ENCODE results near the gene PLAAT4. TPM values are rescaled to one million over a fixed set of nuclear protein-coding genes. Genes with fewer than 3 reads are reported as not detected.

The PLAAT4 gene
- total RNA-seq, 4 donors from 2014 or later = 23.5 to 53.6 (median 39.8) TPM

GRCh38 chr11:63491636-63492372 is 44.8 kb upstream of the PLAAT4 start:
- no peaks in the 10 kb centered on the region for H3K9me3 ChIP-seq
- WGBS, 2 donors = 63% methylated on average over 11 of the region's 11 CpGs
- no peak for DNase-seq
- no peak overlapping the region for H3K4me3 ChIP-seq (replicated peaks in 1 of 3)
- H3K27me3 ChIP-seq = no peaks in the 10 kb centered on the region
- TF ChIP-seq POLR2A (IDR thresholded peaks at IDR 0.05) = no peak
- no peak for TF ChIP-seq CTCF (IDR thresholded peaks at IDR 0.05)
- H3K36me3 ChIP-seq = no peaks in the 10 kb centered on the region
- H3K4me1 ChIP-seq = no peaks in the 10 kb centered on the region
- intact Hi-C loops (cut with DNase I) = no loop called here
- no peak overlapping the region for H3K27ac ChIP-seq

GRCh38 chr11:63492441-63492840 is 44.2 kb upstream of the PLAAT4 start:
- Histone ChIP-seq H3K4me3 (replicated peaks in 1 of 3) (no peak overlapping the region), H3K27me3 (no peaks in the 10 kb centered on the region), H3K27ac (no peak overlapping the region), H3K36me3 (no peaks in the 10 kb centered on the region), H3K4me1 (no peaks in the 10 kb centered on the region), H3K9me3 (no peaks in the 10 kb centered on the region)
- TF ChIP-seq POLR2A (IDR thresholded peaks at IDR 0.05) (no peak), CTCF (IDR thresholded peaks at IDR 0.05) (no peak)
- 96 to 100% methylated on average over 1 of the region's 1 CpG for WGBS, 2 donors
- DNase-seq = no peak
- intact Hi-C loops (cut with DNase I) = no loop called here

- DNase-seq = no peak
- Histone ChIP-seq H3K4me3 (replicated peaks in 1 of 3) (no peak overlapping the region), H3K27me3 (no peaks in the 10 kb centered on the region), H3K27ac (no peak overlapping the region), H3K9me3 (no peaks in the 10 kb centered on the region), H3K4me1 (no peaks in the 10 kb centered on the region), H3K36me3 (no peaks in the 10 kb centered on the region)
- no peak for TF ChIP-seq CTCF (IDR thresholded peaks at IDR 0.05)
- TF ChIP-seq POLR2A (IDR thresholded peaks at IDR 0.05) = no peak
- WGBS, 2 donors = 89 to 91% methylated on average over 1 of the region's 1 CpG
- intact Hi-C loops (cut with DNase I) = no loop called here
Measured at GRCh38 chr11:63493127-63493526, 43.5 kb upstream of the PLAAT4 start.

- TF ChIP-seq CTCF (IDR thresholded peaks at IDR 0.05) (no peak), POLR2A (IDR thresholded peaks at IDR 0.05) (no peak)
Measured at GRCh38 chr11:63494975-63495374, 41.6 kb upstream of the PLAAT4 start.

GRCh38 chr11:63499874-63500273 is 36.7 kb upstream of the PLAAT4 start:
- intact Hi-C loops (cut with DNase I) = no loop called here

More at GRCh38 chr11:63494975-63495374, 41.6 kb upstream of the PLAAT4 start:
- Histone ChIP-seq H3K9me3 (no peaks in the 10 kb centered on the region), H3K27ac (no peak overlapping the region), H3K36me3 (no peaks in the 10 kb centered on the region), H3K4me3 (replicated peaks in 1 of 3) (no peak overlapping the region), H3K27me3 (no peaks in the 10 kb centered on the region), H3K4me1 (no peaks in the 10 kb centered on the region)
- WGBS, 2 donors = 88 to 93% methylated on average over 6 of the region's 6 CpGs
- intact Hi-C loops (cut with DNase I) = no loop called here
- no peak for DNase-seq

More at GRCh38 chr11:63499874-63500273, 36.7 kb upstream of the PLAAT4 start:
- 82 to 94% methylated on average over 4 of the region's 4 CpGs for WGBS, 2 donors
- Histone ChIP-seq H3K27ac (no peak overlapping the region), H3K9me3 (no peaks in the 10 kb centered on the region), H3K36me3 (no peaks in the 10 kb centered on the region), H3K4me1 (peaks cover 0 to 4% of the 10 kb centered on the region in 2 donors), H3K27me3 (no peaks in the 10 kb centered on the region), H3K4me3 (replicated peaks in 1 of 3) (no peak overlapping the region)
- TF ChIP-seq POLR2A (IDR thresholded peaks at IDR 0.05) = no peak
- no peak for TF ChIP-seq CTCF (IDR thresholded peaks at IDR 0.05)
- no peak for DNase-seq
